ENCODE measurements around the gene TAS1R1. TPM values are rescaled to one million over a fixed set of nuclear protein-coding genes. Genes with fewer than 3 reads are reported as not detected.

TAS1R1 gene
- total and polyA plus RNA-seq, 9 of the 15 experiments (the other 6 are each of a cell fraction or from before 2014, with no cell fraction given), result 0.06 TPM; not detected in 8

- TF ChIP-seq, protein P1, sequence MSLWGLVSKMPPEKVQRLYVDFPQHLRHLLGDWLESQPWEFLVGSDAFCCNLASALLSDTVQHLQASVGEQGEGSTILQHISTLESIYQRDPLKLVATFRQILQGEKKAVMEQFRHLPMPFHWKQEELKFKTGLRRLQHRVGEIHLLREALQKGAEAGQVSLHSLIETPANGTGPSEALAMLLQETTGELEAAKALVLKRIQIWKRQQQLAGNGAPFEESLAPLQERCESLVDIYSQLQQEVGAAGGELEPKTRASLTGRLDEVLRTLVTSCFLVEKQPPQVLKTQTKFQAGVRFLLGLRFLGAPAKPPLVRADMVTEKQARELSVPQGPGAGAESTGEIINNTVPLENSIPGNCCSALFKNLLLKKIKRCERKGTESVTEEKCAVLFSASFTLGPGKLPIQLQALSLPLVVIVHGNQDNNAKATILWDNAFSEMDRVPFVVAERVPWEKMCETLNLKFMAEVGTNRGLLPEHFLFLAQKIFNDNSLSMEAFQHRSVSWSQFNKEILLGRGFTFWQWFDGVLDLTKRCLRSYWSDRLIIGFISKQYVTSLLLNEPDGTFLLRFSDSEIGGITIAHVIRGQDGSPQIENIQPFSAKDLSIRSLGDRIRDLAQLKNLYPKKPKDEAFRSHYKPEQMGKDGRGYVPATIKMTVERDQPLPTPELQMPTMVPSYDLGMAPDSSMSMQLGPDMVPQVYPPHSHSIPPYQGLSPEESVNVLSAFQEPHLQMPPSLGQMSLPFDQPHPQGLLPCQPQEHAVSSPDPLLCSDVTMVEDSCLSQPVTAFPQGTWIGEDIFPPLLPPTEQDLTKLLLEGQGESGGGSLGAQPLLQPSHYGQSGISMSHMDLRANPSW (CRISPR knock-in tag; IDR thresholded peaks at IDR 0.05), result 0 out of 2 replicates have a peak, but pooled peaks have one; percentile 69
- no peak for TF ChIP-seq NR2C2 (CRISPR knock-in tag; IDR thresholded peaks at IDR 0.05)
- TF ChIP-seq NR2C2 (tag; IDR thresholded peaks at IDR 0.05), result peak; percentile 77
- TF ChIP-seq EHMT2 (IDR thresholded peaks at IDR 0.05), result peak; percentile 59; the same call in 1 of the 2 replicates
- TF ChIP-seq BHLHE40 (IDR thresholded peaks at IDR 0.05; ENCODE audit: low read length), result peak; percentile 4; the same call in 1 of the 2 replicates
- TF ChIP-seq, protein P2, sequence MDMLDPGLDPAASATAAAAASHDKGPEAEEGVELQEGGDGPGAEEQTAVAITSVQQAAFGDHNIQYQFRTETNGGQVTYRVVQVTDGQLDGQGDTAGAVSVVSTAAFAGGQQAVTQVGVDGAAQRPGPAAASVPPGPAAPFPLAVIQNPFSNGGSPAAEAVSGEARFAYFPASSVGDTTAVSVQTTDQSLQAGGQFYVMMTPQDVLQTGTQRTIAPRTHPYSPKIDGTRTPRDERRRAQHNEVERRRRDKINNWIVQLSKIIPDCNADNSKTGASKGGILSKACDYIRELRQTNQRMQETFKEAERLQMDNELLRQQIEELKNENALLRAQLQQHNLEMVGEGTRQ (CRISPR knock-in tag; IDR thresholded peaks at IDR 0.05), result no peak
- TF ChIP-seq RBBP5 (IDR thresholded peaks at IDR 0.05; ENCODE audit: borderline replicate concordance, insufficient read depth, low read length, poor library complexity, severe bottlenecking), result peak; percentile 68
- TF ChIP-seq TFAP4 (CRISPR knock-in tag; IDR thresholded peaks at IDR 0.05; ENCODE audit: borderline replicate concordance), result peak; percentile 36; the same call in 1 of the 2 replicates
- TF ChIP-seq SMARCE1 (IDR thresholded peaks at IDR 0.05), result peak; percentile 45; the same call in 1 of the 2 replicates
- TF ChIP-seq ZFX (CRISPR knock-in tag; IDR thresholded peaks at IDR 0.05), result peak; percentile 97
- peak in 1 of 3 experiments; percentile 64; a peak in 2 of 6 replicates for TF ChIP-seq ZBTB11 (CRISPR knock-in tag; IDR thresholded peaks at IDR 0.05)
- TF ChIP-seq ZBTB7A (IDR thresholded peaks at IDR 0.05; ENCODE audit: borderline replicate concordance, control insufficient read depth, low read depth, low read length), result no peak; the same call in 1 of the 2 replicates
- TF ChIP-seq TOE1 (IDR thresholded peaks at IDR 0.05; ENCODE audit: borderline replicate concordance), result peak; percentile 70; the same call in 1 of the 2 replicates
- TF ChIP-seq TOE1 (CRISPR knock-in tag; IDR thresholded peaks at IDR 0.05; ENCODE audit: borderline replicate concordance, low read depth), result peak; percentile 25; the same call in 1 of the 2 replicates
- 0 out of 2 replicates have a peak, but pooled peaks have one; percentile 53 for TF ChIP-seq FOXP1 (CRISPR knock-in tag; IDR thresholded peaks at IDR 0.05)
Measured at GRCh38 chr1:6624710-6625583, 69.8 kb downstream of the TAS1R1 start, which contains the start of gene THAP3 (continued).
